HG03571 (cell line): Measurements from ENCODE around the gene CACNA1C.

ENCODE experiments used
- ATAC-seq: cut with Tn5 transposase; IDR thresholded peaks from one replicate; pipeline ENCODE4 v1.9.1; 2021; ENCODE audit not compliant: unreplicated experiment

Gene CACNA1C

DNA sequence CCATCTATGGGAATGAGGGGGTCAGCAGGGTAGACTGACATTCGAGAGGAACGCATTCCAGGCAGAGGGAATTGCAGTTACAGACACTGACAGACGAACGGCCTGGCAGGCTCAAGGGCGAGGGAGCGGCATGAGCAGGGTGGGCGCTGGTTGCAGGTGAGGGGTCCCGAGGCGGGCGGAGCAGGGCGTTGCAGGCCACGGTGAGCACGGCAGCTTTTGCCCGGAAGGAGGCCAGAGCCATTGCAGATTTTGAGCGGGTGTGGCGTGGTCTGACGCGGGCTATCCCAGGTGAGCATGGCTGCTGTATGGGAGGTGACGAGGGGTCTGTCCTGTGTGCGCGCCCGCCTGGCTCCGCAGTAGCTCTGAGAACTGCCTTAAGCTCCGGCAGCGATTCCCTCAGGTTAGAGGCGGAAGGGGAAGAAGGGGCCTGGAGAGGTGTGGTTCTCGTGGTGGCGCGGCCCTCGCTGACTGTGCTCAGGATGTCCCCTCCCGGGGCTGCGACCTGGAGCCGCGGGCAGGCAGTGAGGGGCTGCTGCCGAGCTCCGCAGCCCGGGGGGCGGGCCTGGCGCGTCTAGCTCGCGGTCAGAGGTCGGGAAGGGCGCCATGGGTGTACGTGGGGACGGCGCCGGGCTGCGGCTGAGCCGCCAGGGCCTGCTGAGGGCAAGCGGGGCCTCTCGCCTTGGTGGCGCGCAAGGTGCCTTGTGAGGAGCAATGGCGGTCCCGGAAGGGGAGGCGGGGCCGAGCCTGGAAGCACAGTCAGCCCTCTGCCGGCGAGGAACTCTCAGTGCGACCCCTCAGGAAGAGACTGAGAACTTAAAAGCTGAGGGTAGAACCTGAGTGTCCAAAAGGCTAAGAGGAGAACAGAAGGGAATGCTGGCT lies 177.1 kb downstream of the CACNA1C start:
- no peak for ATAC-seq

- ATAC-seq: no peak
These were observed 178.3 kb downstream of the CACNA1C start for GRCh38 chr12:2231011-2231595.

GRCh38 chr12:2231956-2232355 lies 179.2 kb downstream of the CACNA1C start:
- no peak for ATAC-seq

DNA sequence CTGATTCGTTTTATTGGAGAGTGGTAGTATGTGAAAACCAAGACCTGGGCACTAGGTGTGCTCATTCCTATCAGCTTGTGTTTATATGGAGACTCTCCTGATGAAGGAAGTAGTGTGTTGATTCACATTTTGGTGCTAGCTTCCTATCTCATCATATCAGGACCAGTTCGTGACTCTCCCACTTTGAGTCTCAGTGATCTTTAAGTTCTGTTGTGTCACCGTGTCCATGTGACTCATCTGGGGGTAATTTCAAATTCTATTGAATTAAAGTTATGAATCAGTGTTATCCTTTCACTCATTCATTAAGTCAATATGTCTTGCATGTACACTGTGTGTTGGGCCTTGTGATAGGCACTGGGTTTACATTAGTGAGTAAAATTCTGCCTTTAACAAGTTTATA lies 180.2 kb downstream of the CACNA1C start:
- ATAC-seq: no peak

GRCh38 chr12:2234091-2234490 lies 181.3 kb downstream of the CACNA1C start:
- no peak for ATAC-seq

- no peak for ATAC-seq
These were observed 182.0 kb downstream of the CACNA1C start for GRCh38 chr12:2234646-2235350.

- no peak for ATAC-seq
These were observed 183.9 kb downstream of the CACNA1C start for GRCh38 chr12:2236506-2237294.

DNA sequence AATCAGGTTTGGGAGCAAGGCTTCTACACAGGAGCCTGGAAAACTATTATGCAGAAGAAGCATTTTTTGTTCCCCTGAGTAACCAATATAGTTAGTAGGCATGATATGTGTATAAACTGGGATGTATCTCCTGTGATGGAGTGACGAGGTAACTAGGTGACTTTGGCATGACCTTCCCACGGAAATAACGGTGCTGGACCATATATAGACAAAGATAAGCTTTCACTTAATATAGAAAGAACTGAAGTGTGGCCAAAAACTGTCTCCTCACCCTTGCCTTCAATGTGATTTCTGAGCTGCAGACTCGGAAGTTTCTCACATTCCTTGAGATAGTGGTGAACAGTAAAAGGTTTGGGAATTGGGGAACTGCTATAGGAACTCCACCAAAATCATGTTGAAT lies 185.3 kb downstream of the CACNA1C start:
- no peak for ATAC-seq

DNA sequence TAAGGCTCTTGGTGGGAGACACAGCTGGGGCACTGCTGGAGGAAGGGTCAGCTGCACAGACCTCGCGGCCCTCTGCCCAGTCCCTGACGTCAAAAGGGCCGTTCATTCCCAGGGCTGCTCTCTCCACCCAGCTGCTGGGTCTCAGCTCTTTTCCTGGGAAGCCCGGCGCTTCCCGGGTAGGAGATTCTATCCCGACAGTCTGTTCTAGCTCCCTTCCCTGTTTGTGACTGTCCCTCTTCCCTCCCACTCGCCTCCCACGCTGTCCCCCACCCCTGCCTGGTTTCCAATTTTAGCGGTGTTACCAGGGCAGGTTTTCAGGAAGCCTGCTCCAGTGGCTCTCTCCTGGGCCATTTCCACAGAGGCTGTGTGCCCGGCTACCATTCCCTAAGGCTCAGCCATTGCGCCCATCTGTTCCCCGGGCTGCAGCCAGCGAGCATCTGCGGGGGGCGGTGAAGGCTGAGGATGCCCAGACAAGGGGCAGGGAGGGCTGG lies 186.6 kb downstream of the CACNA1C start:
- ATAC-seq: no peak

DNA sequence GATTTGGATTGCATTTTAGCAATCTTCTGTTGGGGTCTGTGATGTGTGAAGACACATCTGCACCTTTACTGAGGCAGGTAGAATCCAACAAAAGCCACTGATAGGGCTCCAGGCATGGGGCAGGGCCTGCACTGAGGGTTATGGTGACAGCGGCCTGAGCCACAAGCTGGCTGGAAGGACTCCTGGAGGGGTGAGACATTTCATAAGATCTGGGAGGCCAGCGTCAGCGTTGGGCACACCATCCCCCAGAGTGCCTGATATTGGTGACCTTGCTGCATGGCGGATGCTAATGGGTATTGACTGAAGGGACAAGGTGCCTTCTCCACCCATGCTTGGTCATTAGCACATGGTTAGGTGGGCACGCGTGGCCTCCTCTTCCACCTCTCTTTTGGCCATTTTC lies 187.6 kb downstream of the CACNA1C start:
- ATAC-seq: no peak

- no peak for ATAC-seq
These were observed 188.2 kb downstream of the CACNA1C start for GRCh38 chr12:2240984-2241383.

DNA sequence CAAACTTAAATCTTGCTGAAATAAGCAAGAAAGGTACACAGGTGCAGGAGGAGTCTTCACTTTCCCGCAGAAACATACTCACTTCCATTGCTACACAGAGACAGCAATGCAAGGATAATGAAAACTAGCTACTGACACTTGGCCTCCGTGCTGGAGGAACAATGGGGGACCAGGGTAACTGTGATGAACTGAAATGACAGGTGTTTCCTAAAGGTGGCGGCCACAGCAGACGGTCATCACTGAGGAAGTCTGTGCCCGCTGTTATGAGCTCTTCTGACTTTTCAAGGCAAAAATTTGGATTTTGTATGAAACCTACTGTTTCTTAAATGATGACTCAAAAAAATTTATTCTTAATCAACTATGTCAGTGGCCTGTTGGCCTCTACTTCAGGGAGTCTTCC lies 189.4 kb downstream of the CACNA1C start:
- ATAC-seq: no peak

DNA sequence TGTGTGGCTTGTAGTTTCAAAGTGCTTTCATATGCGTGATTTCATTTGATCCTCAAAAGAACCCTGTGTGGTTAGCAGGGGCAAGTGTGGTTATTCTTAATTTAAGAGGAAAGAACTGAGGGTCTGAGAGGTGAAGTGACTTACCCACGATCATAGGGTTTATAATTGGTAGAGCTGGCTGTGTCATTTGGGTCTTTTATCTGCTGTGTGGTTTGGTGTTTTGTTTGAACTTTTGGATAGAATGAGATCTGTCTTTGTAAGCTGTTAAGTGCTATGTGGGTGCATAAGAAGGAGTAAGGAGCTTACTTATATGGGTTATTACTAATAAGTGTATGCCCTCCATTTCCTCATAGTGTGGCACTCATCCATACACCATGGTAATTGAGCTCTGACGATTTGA lies 190.0 kb downstream of the CACNA1C start:
- no peak for ATAC-seq

DNA sequence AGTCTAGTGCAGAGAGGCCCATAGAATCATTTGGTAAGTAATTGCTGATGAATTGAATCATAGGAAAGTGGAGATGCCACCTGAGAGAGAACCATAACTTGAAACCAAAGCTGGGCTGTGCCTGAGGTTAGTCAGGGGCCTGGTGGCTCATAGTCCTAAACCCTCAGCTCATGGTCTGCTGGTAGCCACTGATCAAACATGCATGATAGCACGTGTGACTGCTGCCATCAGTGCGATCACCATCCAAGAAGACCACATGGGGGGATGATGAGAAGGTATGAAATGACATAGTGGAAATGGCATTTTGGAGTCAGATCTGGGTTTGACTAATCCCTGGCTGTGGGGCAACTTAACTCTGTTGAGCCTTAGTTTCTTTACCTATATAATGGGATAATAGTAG lies 190.5 kb downstream of the CACNA1C start:
- ATAC-seq: no peak

GRCh38 chr12:2244013-2244861 lies 191.4 kb downstream of the CACNA1C start:
- ATAC-seq: no peak

- no peak for ATAC-seq
These were observed 193.6 kb downstream of the CACNA1C start for GRCh38 chr12:2246358-2246757.

- no peak for ATAC-seq
These were observed 194.3 kb downstream of the CACNA1C start for GRCh38 chr12:2247120-2247519.

DNA sequence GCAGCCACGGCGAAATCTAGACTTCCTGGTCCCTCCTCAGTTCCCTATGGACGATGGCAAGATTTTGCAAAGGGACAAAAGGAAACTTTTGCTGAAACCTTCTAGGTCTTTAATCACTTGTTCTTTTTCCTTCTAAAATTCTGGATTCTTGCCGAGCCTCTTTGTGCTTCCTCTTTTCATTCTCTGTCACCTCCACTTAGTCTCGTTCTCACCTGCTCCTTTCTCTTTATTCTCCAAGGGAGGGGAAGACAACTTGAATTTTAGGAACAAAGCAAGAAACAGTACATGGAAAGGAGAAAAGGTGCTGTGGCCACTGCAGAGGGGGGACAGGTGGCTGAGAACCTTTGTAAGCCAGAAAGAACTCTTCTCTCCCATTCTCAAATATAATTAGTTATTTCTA lies 194.8 kb downstream of the CACNA1C start:
- no peak for ATAC-seq

DNA sequence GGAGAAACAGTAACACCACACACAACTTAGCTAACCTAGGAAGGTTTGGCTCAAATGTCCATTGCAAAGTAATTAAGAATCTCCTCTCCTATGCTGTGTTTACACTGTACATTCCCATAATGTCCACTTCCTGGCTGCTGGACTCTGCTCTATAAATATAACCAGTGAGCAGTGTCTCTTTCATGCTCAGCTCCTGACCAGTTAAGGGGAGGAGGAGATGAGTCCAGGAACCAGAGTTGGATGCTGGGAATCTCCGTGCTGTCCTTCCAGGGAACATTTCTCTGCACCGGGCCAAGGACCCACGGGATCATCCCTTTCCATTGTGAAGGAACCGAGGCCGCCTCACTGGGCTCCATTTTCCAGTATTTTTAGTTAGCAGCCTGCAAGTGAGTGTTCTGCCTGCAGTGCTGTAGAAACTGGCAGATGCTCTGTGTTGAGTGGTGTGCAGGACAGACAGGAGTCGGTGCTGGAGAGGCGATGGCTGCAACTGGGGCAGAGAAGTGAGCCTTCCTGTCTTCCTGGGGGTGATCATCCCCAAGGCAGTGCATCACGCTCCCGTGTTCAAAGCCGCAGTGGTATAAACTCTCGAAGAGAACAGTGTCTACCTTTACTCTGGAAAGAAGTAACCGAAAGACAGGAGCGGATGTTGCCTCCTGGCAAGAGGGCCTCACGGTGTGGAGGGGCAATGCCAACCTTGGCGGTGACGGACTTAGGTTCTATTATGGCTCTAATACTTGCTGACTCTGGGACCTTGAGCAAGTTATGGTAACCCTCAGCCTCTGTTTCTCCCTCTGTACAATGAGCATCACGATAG lies 195.5 kb downstream of the CACNA1C start:
- ATAC-seq: no peak
